IMR-90 (cell line): Measurements from ENCODE around the gene AK1. TPM values are rescaled to one million over a fixed set of nuclear protein-coding genes. Genes with fewer than 3 reads are reported as not detected.

Source experiments
- ATAC-seq: fragments of 200-7000 bp; cut with Tn5 transposase; 2 replicates; pipeline ENCODE4 v1.9.1; 2020; ENCODE audit warnings: low read depth, mild to moderate bottlenecking, moderate library complexity
- BruUV-seq: library from RNA; stranded (reverse); fragments of 400-500 nt; replicated peaks from 2 replicates; lab custom pipeline; 2021; lab: Mats Ljungman, UMichigan
- CTCF ChIA-PET: fragments of 300-600 bp; formaldehyde crosslinking; extraction: SDS; loops from one replicate; lab custom pipeline; 2021; ENCODE audit warnings: antibody characterized with exemption; lab: Yijun Ruan, JAX
- POLR2A ChIA-PET: fragments of 300-600 bp; sonication (Branson Sonifier 250); formaldehyde crosslinking; loops from one replicate; lab custom pipeline; 2022; ENCODE audit warnings: antibody characterized with exemption; ENCODE audit not compliant: unreplicated experiment; lab: Charles Lee
- DNase-seq: peaks from one replicate; pipeline ENCODE4 v3.0.0; 2013
- H2AFZ ChIP-seq: replicated peaks from 2 replicates; pipeline ENCODE3; 2013; ENCODE audit warnings: low read length, mild to moderate bottlenecking; ENCODE audit not compliant: poor library complexity
- H2AK5ac ChIP-seq: 2 replicates; pipeline ENCODE4 v1.6.1; 2013; ENCODE audit warnings: low read depth, low read length, inconsistent platforms
- H2AK9ac ChIP-seq: replicated peaks from 2 replicates; pipeline ENCODE3; 2013; ENCODE audit warnings: mild to moderate bottlenecking, low read depth, low read length, moderate library complexity; ENCODE audit not compliant: poor library complexity
- H2BK120ac ChIP-seq: 2 replicates; pipeline ENCODE4 v1.6.1; 2013; ENCODE audit warnings: low read depth, low read length, inconsistent platforms
- H2BK15ac ChIP-seq: 3 replicates; pipeline ENCODE4 v1.6.1; 2013; ENCODE audit warnings: low read depth, low read length, inconsistent platforms
- H2BK20ac ChIP-seq: 2 replicates; pipeline ENCODE4 v1.6.1; 2013; ENCODE audit warnings: low read depth, mild to moderate bottlenecking, inconsistent platforms, low read length, moderate library complexity
- H2BK5ac ChIP-seq: 2 replicates; pipeline ENCODE4 v1.6.1; 2013; ENCODE audit warnings: mild to moderate bottlenecking, low read depth, low read length, inconsistent platforms; ENCODE audit not compliant: poor library complexity, severe bottlenecking
- H3K14ac ChIP-seq: replicated peaks from 2 replicates; pipeline ENCODE4 v1.6.1; 2013; ENCODE audit warnings: low read depth, low read length, inconsistent platforms
- H3K18ac ChIP-seq: 2 replicates; pipeline ENCODE4 v1.6.1; 2013; ENCODE audit warnings: low read depth, low read length, control low read depth
- H3K23ac ChIP-seq: 2 replicates; pipeline ENCODE4 v1.6.1; 2013; ENCODE audit warnings: low read depth, low read length, inconsistent platforms
- H3K27ac ChIP-seq: 2 replicates; pipeline ENCODE4 v1.5.1; 2013; ENCODE audit warnings: mild to moderate bottlenecking, control low read depth, low read length; ENCODE audit not compliant: insufficient read depth
- H3K27me3 ChIP-seq: 2 replicates; pipeline ENCODE4 v1.6.1; 2013; ENCODE audit warnings: low read length; ENCODE audit not compliant: control insufficient read depth, insufficient read depth
- H3K36me3 ChIP-seq: 2 replicates; pipeline ENCODE4 v1.6.1; 2013; ENCODE audit warnings: low read length, mixed read lengths; ENCODE audit not compliant: control insufficient read depth, insufficient read depth
- H3K4ac ChIP-seq: 2 replicates; pipeline ENCODE4 v1.6.1; 2013; ENCODE audit warnings: low read depth, low read length, inconsistent platforms
- H3K4me1 ChIP-seq: 2 replicates; pipeline ENCODE4 v1.6.1; 2013; ENCODE audit warnings: low read length, mixed read lengths; ENCODE audit not compliant: control insufficient read depth, insufficient read depth
- H3K4me2 ChIP-seq: 2 replicates; pipeline ENCODE4 v1.6.1; 2013; ENCODE audit warnings: low read depth, mild to moderate bottlenecking, control low read depth, low read length, moderate library complexity
- H3K4me3 ChIP-seq: 2 replicates; pipeline ENCODE4 v1.5.1; 2013; ENCODE audit warnings: low read depth, mild to moderate bottlenecking, control low read depth, low read length, moderate library complexity; ENCODE audit not compliant: insufficient read depth
- H3K56ac ChIP-seq: 2 replicates; pipeline ENCODE4 v1.6.1; 2013; ENCODE audit warnings: low read length, inconsistent platforms; ENCODE audit not compliant: insufficient read depth; ENCODE audit errors: extremely low read depth
- H3K79me1 ChIP-seq, 2 experiments: 2 replicates each; pipeline ENCODE4 v1.6.1; 2013; ENCODE audit warnings: low read length in 2 of 2, inconsistent platforms in 1 of 2, low read depth in 1 of 2
- H3K9ac ChIP-seq: 2 replicates; pipeline ENCODE4 v1.6.1; 2013; ENCODE audit warnings: low read depth, low read length, control low read depth
- H3K9me1 ChIP-seq: 2 replicates; pipeline ENCODE4 v1.6.1; 2013; ENCODE audit warnings: low read length, inconsistent platforms; ENCODE audit not compliant: insufficient read depth
- H3K9me3 ChIP-seq: 2 replicates; pipeline ENCODE4 v1.6.1; 2013; ENCODE audit warnings: low read length; ENCODE audit not compliant: control insufficient read depth, insufficient read depth
- H4K20me1 ChIP-seq: 2 replicates; pipeline ENCODE4 v1.6.1; 2013; ENCODE audit warnings: low read length, inconsistent platforms; ENCODE audit not compliant: insufficient read depth
- H4K5ac ChIP-seq: 2 replicates; pipeline ENCODE4 v1.6.1; 2013; ENCODE audit warnings: mild to moderate bottlenecking, low read depth, low read length, control low read depth
- H4K8ac ChIP-seq, 2 experiments: 2 replicates each; pipeline ENCODE4 v1.6.1; 2013; ENCODE audit warnings: low read depth in 2 of 2, low read length in 2 of 2, control low read depth in 1 of 2, inconsistent platforms in 1 of 2
- H4K91ac ChIP-seq: 2 replicates; pipeline ENCODE4 v1.6.1; 2013; ENCODE audit warnings: low read depth, low read length, inconsistent platforms; ENCODE audit not compliant: insufficient read depth
- BHLHE40 ChIP-seq: fragments of 150-350 bp; IDR thresholded peaks from 2 replicates; pipeline ENCODE4 v1.6.1; 2016; ENCODE audit warnings: mild to moderate bottlenecking, low read depth, low read length
- CEBPB ChIP-seq: IDR thresholded peaks from 2 replicates; pipeline ENCODE4 v1.6.1; 2012; ENCODE audit warnings: low read depth, low read length, improper control_type of control experiment
- CHD1 ChIP-seq: IDR thresholded peaks from 2 replicates; pipeline ENCODE4 v1.6.1; 2012; ENCODE audit warnings: low read depth, low read length, improper control_type of control experiment
- FOS ChIP-seq: fragments of 150-350 bp; IDR thresholded peaks from 2 replicates; pipeline ENCODE4 v1.6.1; 2016; ENCODE audit warnings: low read depth, low read length
- MAFK ChIP-seq: IDR thresholded peaks from 2 replicates; pipeline ENCODE4 v1.6.1; 2012; ENCODE audit warnings: low read depth, low read length, improper control_type of control experiment
- MAZ ChIP-seq: IDR thresholded peaks from 2 replicates; pipeline ENCODE4 v1.6.1; 2012; ENCODE audit warnings: low read depth, mild to moderate bottlenecking, low read length, improper control_type of control experiment, moderate library complexity, borderline replicate concordance
- MXI1 ChIP-seq: IDR thresholded peaks from 2 replicates; pipeline ENCODE4 v1.6.1; 2012; ENCODE audit warnings: low read depth, mild to moderate bottlenecking, low read length, moderate library complexity, borderline replicate concordance
- NFE2L2 ChIP-seq: fragments of 150-350 bp; IDR thresholded peaks from 2 replicates; pipeline ENCODE4 v1.6.1; 2016; ENCODE audit warnings: low read depth, mild to moderate bottlenecking, low read length
- POLR2A ChIP-seq: IDR thresholded peaks from 2 replicates; pipeline ENCODE4 v1.6.1; 2012; ENCODE audit warnings: mild to moderate bottlenecking, low read depth, low read length
- RAD21 ChIP-seq: IDR thresholded peaks from 2 replicates; pipeline ENCODE4 v1.6.1; 2012; ENCODE audit warnings: low read length, improper control_type of control experiment
- RCOR1 ChIP-seq: IDR thresholded peaks from 2 replicates; pipeline ENCODE4 v1.6.1; 2012; ENCODE audit warnings: mild to moderate bottlenecking, low read length, improper control_type of control experiment; ENCODE audit not compliant: insufficient replicate concordance
- RFX5 ChIP-seq: IDR thresholded peaks from 2 replicates; pipeline ENCODE4 v1.8.0; 2012; ENCODE audit warnings: low read depth, mild to moderate bottlenecking, low read length, moderate library complexity
- SMC3 ChIP-seq: fragments of 150-350 bp; IDR thresholded peaks from 2 replicates; pipeline ENCODE4 v1.6.1; 2016; ENCODE audit warnings: low read depth, mild to moderate bottlenecking, antibody characterized with exemption, low read length, moderate library complexity
- WGBS, 2 experiments: methylation state at CpG; one replicate each; pipeline versions ENCODE4 v1.1.5 to v1.1.7; 2013; ENCODE audit warnings: missing lambda C conversion rate in 2 of 2; ENCODE audit not compliant: insufficient read length in 1 of 2; ENCODE audit errors: extremely low coverage in 2 of 2; 5-methylcytosine and 5-hydroxymethylcytosine counted together
- dilution Hi-C: fragments of 300-500 bp; cut with HindIII; formaldehyde crosslinking; loops from one replicate; pipeline ENCODE4 v1.14.3; 2018; ENCODE audit warnings: low sequenced_read_pairs; ENCODE audit not compliant: unreplicated experiment
- in situ Hi-C: fragments of 300-500 bp; cut with MboI; formaldehyde crosslinking; loops from 3 replicates; pipeline ENCODE4 v1.14.3; 2019; ENCODE audit warnings: low sequenced_read_pairs, inconsistent platforms, mixed read lengths
- intact Hi-C: fragments of 100-400 bp; cut with micrococcal nuclease; formaldehyde crosslinking; loops from 2 replicates; pipeline ENCODE4 v1.10.0; 2022
- polyA plus RNA-seq, 3 experiments: library from polyadenylated mRNA; depleted of rRNA; stranded (reverse); fragments of >200 nt; gene quantifications; 2 replicates each; pipeline ENCODE4 v1.2.3, GENCODE V29; 2012; ENCODE audit warnings: low replicate concordance in 1 of 3
- total RNA-seq: library from RNA; depleted of rRNA; stranded (reverse); fragments of >200 nt; gene quantifications from 2 replicates; pipeline ENCODE4 v1.2.3, GENCODE V29; 2012
- TF ChIP-seq, protein P1 (sequence below): fragments of 150-350 bp; IDR thresholded peaks from 2 replicates; pipeline ENCODE4 v1.6.1; 2016; ENCODE audit warnings: low read depth, mild to moderate bottlenecking, low read length, moderate library complexity, borderline replicate concordance
- TF ChIP-seq, protein P2 (sequence below): fragments of 150-350 bp; IDR thresholded peaks from 2 replicates; pipeline ENCODE4 v1.6.1; 2017; ENCODE audit warnings: mild to moderate bottlenecking, antibody characterized with exemption, low read length, low read depth
- TF ChIP-seq, protein P3 (sequence below): conservative IDR thresholded peaks from 2 replicates; pipeline ENCODE4 v1.5.1; 2012; ENCODE audit warnings: mild to moderate bottlenecking, low read depth, low read length, improper control_type of control experiment

Gene AK1
- total and polyA plus RNA-seq, 2 of the 4 experiments (the other 2 are of a cell fraction), result 44.8 to 119 TPM

DNA sequence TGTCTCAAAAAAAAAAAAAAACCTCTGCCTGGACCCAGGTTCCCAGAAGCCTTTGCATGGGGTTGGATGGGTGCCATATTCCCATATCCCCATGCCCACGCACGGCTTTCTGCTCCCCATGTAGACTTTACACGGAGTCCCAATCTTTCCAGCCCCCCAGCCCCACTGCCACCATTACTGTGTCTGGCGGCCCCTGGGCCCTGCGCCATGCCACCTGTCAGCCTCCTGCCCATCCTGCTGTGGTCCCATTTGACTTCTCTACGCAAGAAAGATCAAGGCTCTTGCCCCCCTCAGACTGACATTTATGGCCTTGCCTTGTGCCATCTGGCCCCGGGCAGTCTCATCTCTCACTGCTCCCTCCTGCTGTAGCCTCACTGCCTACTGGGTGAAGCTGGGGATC is 6.5 kb upstream of the AK1 start:
- no peak overlapping the region for H2BK15ac ChIP-seq
- no peak overlapping the region for H2AK9ac ChIP-seq
- H3K18ac ChIP-seq, result no peak overlapping the region
- TF ChIP-seq MAFK, result no peak
- no peak for TF ChIP-seq POLR2A
- TF ChIP-seq MXI1, result no peak
- no peak for TF ChIP-seq NFE2L2
- TF ChIP-seq SMC3, result no peak
- TF ChIP-seq, protein P1, sequence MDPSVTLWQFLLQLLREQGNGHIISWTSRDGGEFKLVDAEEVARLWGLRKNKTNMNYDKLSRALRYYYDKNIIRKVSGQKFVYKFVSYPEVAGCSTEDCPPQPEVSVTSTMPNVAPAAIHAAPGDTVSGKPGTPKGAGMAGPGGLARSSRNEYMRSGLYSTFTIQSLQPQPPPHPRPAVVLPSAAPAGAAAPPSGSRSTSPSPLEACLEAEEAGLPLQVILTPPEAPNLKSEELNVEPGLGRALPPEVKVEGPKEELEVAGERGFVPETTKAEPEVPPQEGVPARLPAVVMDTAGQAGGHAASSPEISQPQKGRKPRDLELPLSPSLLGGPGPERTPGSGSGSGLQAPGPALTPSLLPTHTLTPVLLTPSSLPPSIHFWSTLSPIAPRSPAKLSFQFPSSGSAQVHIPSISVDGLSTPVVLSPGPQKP, result no peak
- no peak for TF ChIP-seq CEBPB
- TF ChIP-seq BHLHE40, result no peak
- no peak for TF ChIP-seq FOS
- no peak for TF ChIP-seq RFX5
- TF ChIP-seq RAD21, result no peak
- TF ChIP-seq, protein P2, sequence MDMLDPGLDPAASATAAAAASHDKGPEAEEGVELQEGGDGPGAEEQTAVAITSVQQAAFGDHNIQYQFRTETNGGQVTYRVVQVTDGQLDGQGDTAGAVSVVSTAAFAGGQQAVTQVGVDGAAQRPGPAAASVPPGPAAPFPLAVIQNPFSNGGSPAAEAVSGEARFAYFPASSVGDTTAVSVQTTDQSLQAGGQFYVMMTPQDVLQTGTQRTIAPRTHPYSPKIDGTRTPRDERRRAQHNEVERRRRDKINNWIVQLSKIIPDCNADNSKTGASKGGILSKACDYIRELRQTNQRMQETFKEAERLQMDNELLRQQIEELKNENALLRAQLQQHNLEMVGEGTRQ, result no peak
- no peak for TF ChIP-seq RCOR1
- TF ChIP-seq, protein P3, sequence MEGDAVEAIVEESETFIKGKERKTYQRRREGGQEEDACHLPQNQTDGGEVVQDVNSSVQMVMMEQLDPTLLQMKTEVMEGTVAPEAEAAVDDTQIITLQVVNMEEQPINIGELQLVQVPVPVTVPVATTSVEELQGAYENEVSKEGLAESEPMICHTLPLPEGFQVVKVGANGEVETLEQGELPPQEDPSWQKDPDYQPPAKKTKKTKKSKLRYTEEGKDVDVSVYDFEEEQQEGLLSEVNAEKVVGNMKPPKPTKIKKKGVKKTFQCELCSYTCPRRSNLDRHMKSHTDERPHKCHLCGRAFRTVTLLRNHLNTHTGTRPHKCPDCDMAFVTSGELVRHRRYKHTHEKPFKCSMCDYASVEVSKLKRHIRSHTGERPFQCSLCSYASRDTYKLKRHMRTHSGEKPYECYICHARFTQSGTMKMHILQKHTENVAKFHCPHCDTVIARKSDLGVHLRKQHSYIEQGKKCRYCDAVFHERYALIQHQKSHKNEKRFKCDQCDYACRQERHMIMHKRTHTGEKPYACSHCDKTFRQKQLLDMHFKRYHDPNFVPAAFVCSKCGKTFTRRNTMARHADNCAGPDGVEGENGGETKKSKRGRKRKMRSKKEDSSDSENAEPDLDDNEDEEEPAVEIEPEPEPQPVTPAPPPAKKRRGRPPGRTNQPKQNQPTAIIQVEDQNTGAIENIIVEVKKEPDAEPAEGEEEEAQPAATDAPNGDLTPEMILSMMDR, result no peak
- TF ChIP-seq MAZ, result no peak
- TF ChIP-seq CHD1, result no peak
- H3K56ac ChIP-seq, result no peak overlapping the region
- intact Hi-C loops (no loop called here), in situ Hi-C loops (no loop called here), dilution Hi-C loops (no loop called here)
- WGBS, 2 experiments, result 87% methylated on average over 7 of the region's 7 CpGs; no CpG with 5 or more reads in 1 of the 2 experiments
- H3K9me1 ChIP-seq, result peaks cover 3% of the 10 kb centered on the region; the same call in 1 of the 2 replicates
- H4K8ac ChIP-seq, result no peak overlapping the region
- H4K5ac ChIP-seq, result no peak overlapping the region
- H4K91ac ChIP-seq, result no peak overlapping the region
- no peak overlapping the region; the same call in 1 of the 2 replicates for H2AK5ac ChIP-seq
- H3K9me3 ChIP-seq, result no peaks in the 10 kb centered on the region
- no TSS peak for BruUV-seq
- no peak overlapping the region for H2BK20ac ChIP-seq
- peaks cover 41% of the 10 kb centered on the region for H3K36me3 ChIP-seq
- H2BK120ac ChIP-seq, result no peak overlapping the region
- H3K27ac ChIP-seq, result no peak overlapping the region
- 0 out of 2 replicates have a peak, but pooled peaks cover 3% of the 10 kb centered on the region for H4K20me1 ChIP-seq
- H3K4me1 ChIP-seq, result peaks cover 4% of the 10 kb centered on the region
- no peak overlapping the region for H3K14ac ChIP-seq
- no peak overlapping the region for H3K4me3 ChIP-seq
- H3K27me3 ChIP-seq, result no peaks in the 10 kb centered on the region
- ChIA-PET POLR2A (interaction anchor here (0.8 kb wide), 1 partner anchor 14 kb away, joined by 3 read pairs; no protein-coding TSS in a partner anchor), CTCF (no interaction called here)
- H3K79me1 ChIP-seq, result peaks cover 0 to 15% of the 10 kb centered on the region in 2 experiments; a peak in 2 of 4 replicates
- H3K4ac ChIP-seq, result no peak overlapping the region
- no peak for ATAC-seq
- H3K23ac ChIP-seq, result no peak overlapping the region
- no peak overlapping the region for H3K4me2 ChIP-seq
- H2BK5ac ChIP-seq, result no peak overlapping the region
- DNase-seq, result no peak
- H2AFZ ChIP-seq, result peak overlapping the region; percentile 58
- H3K9ac ChIP-seq, result no peak overlapping the region
